ENCODE measurements around the gene ATAD3A.

DNA sequence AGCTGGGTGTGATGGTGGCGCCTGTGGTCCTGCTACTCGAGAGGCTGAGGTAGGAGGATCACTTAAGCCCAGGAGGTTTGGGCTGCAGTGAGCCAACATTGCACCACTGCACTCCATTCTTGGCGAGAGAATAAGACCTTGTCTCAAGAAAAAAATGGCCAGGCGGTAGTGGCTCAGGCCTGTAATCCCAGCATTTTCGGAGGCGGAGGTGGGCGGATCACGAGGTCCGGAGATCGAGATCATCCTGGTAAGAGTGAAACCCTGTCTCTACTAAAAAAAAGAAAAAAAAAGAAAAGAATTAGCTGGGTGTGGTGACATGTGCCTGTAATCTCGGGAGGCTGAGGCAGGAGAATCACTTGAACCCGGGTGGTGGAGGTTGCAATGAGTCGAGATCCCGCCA is 29.1 kb upstream of the ATAD3A start:
- TF ChIP-seq POLR2A (IDR thresholded peaks at IDR 0.05; ENCODE audit: low read length) (no peak), GATA1 (IDR thresholded peaks at IDR 0.05; ENCODE audit: low read depth, low read length) (no peak)

All from erythroblast (primary cell).